GM21423 (cell line): ENCODE results near the gene LCN9.
"Not testable (repeated sequence)": the region's sequence is repeated elsewhere in the genome, so short reads cannot be mapped to it uniquely, and the experiment has no call there.

Experiments
- ATAC-seq: cut with Tn5 transposase; IDR thresholded peaks from one replicate; pipeline ENCODE4 v1.9.1; 2021; ENCODE audit warnings: mild to moderate bottlenecking, moderate library complexity; ENCODE audit not compliant: unreplicated experiment

Gene LCN9

GRCh38 chr9:135644631-135645218 lies 18.4 kb upstream of the LCN9 start:
- ATAC-seq = no peak

GRCh38 chr9:135647884-135648283 lies 15.2 kb upstream of the LCN9 start:
- no peak for ATAC-seq

GRCh38 chr9:135648494-135649410 lies 14.4 kb upstream of the LCN9 start:
- ATAC-seq = no peak

- no peak for ATAC-seq
These were observed 13.6 kb upstream of the LCN9 start for GRCh38 chr9:135649508-135649907.

GRCh38 chr9:135650408-135650807 lies 12.7 kb upstream of the LCN9 start:
- ATAC-seq = no peak

- no peak for ATAC-seq
These were observed 7.8 kb upstream of the LCN9 start for GRCh38 chr9:135655317-135655716.

GRCh38 chr9:135657416-135657815 lies 5.7 kb upstream of the LCN9 start:
- ATAC-seq = no peak

GRCh38 chr9:135659252-135659651 lies 3.9 kb upstream of the LCN9 start:
- no peak for ATAC-seq

GRCh38 chr9:135660407-135660806 lies 2.7 kb upstream of the LCN9 start:
- ATAC-seq = no peak

GRCh38 chr9:135661816-135662560 lies 1.1 kb upstream of the LCN9 start:
- ATAC-seq = no peak

- no peak for ATAC-seq
These were observed 302 bp downstream of the LCN9 start for GRCh38 chr9:135663451-135663770.

GRCh38 chr9:135663857-135664256 lies 748 bp downstream of the LCN9 start:
- ATAC-seq = no peak

- ATAC-seq = no peak
These were observed 1.2 kb downstream of the LCN9 start for GRCh38 chr9:135664266-135664665.

- ATAC-seq = no peak
These were observed 2.0 kb downstream of the LCN9 start for GRCh38 chr9:135664801-135665794.

GRCh38 chr9:135665795-135666189 lies 2.7 kb downstream of the LCN9 start:
- ATAC-seq = no peak

- no peak for ATAC-seq
These were observed 3.7 kb downstream of the LCN9 start for GRCh38 chr9:135666534-135667462.

- ATAC-seq = no peak
These were observed 4.4 kb downstream of the LCN9 start for GRCh38 chr9:135667463-135668001.

GRCh38 chr9:135669018-135669417 lies 5.9 kb downstream of the LCN9 start:
- not testable (repeated sequence) for ATAC-seq

GRCh38 chr9:135669616-135670285 lies 6.6 kb downstream of the LCN9 start:
- no peak for ATAC-seq
